Astrocyte (in vitro differentiated cells and primary cell): ENCODE results near the gene GIMAP1.

ENCODE experiments used
- EZH2 ChIP-seq: IDR thresholded peaks from 2 replicates; pipeline ENCODE4 v1.6.1; 2012; ENCODE audit warnings: mild to moderate bottlenecking, low read length, inconsistent platforms; ENCODE audit not compliant: insufficient read depth
- TF ChIP-seq, protein P1 (sequence below): IDR thresholded peaks from 2 replicates; pipeline ENCODE4 v1.5.1; 2011; ENCODE audit warnings: low read depth, mild to moderate bottlenecking, inconsistent platforms, low read length, moderate library complexity; ENCODE audit not compliant: insufficient read depth

DNA sequence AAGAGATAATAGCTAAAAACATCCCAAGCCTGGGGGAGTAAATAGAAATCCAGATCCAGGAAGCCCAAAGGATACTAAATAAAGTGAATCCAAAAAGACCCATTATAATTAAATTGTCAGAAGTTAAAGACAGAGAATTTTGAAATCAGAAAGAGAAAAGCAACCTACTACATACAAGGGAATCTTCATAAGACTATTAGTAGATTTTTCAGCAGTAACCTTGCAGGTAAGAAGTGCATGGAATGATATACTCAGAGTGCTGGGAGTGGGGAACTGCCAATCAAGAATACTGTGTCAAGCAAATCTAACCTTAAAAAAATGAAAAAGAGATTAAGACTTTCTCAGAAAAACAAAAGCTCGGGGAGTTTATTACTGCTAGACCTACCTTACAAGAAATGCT is 13.2 kb upstream of the GIMAP1 start:
- TF ChIP-seq, protein P1, sequence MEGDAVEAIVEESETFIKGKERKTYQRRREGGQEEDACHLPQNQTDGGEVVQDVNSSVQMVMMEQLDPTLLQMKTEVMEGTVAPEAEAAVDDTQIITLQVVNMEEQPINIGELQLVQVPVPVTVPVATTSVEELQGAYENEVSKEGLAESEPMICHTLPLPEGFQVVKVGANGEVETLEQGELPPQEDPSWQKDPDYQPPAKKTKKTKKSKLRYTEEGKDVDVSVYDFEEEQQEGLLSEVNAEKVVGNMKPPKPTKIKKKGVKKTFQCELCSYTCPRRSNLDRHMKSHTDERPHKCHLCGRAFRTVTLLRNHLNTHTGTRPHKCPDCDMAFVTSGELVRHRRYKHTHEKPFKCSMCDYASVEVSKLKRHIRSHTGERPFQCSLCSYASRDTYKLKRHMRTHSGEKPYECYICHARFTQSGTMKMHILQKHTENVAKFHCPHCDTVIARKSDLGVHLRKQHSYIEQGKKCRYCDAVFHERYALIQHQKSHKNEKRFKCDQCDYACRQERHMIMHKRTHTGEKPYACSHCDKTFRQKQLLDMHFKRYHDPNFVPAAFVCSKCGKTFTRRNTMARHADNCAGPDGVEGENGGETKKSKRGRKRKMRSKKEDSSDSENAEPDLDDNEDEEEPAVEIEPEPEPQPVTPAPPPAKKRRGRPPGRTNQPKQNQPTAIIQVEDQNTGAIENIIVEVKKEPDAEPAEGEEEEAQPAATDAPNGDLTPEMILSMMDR = no peak
- no peak for TF ChIP-seq EZH2
